HK-2 (cell line): ENCODE measurements around the gene ABHD16A.

Experiments used
- DNase-seq: peaks from one replicate; pipeline ENCODE4 v3.0.0-alpha.2; 2018; ENCODE audit not compliant: unreplicated experiment

Gene ABHD16A

DNA sequence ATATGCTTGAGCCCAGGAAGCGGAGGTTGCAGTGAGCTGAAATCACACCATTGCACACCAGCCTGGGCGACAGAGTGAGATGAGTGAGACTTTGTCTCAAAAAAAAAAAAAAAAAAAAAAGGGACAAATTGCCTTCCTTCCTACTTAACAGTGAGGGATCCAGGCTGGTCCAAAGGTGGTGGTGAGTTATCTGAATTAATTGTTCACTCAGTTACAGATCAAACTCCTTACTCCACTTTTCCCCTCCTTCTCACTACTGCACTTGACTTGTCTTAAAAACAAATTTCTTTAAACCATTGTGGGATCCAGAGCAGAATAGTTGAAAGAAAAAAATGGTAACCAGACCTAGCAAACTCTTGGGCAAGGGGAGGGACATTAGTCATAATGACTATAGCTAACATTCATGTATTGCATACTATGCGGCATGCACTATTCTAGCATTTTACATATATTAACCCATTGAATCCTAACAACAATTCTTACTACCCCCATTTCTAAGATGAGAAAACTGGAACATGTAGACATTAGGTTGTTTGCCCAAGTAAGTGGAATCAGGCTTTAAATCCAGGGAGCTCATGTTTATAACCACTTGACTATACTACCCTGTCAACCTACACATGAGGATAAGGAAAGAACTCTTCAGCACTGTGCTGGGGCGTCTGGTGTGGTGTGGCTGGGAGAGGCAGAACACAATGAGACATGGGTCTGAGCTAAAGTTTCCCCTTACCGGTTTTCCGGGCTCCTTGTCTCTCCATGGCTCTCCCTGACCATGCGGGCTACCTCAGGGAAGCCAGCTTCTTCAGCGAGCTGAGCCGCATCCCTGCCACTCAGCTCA lies 39.8 kb downstream of the ABHD16A start:
- DNase-seq = no peak

DNA sequence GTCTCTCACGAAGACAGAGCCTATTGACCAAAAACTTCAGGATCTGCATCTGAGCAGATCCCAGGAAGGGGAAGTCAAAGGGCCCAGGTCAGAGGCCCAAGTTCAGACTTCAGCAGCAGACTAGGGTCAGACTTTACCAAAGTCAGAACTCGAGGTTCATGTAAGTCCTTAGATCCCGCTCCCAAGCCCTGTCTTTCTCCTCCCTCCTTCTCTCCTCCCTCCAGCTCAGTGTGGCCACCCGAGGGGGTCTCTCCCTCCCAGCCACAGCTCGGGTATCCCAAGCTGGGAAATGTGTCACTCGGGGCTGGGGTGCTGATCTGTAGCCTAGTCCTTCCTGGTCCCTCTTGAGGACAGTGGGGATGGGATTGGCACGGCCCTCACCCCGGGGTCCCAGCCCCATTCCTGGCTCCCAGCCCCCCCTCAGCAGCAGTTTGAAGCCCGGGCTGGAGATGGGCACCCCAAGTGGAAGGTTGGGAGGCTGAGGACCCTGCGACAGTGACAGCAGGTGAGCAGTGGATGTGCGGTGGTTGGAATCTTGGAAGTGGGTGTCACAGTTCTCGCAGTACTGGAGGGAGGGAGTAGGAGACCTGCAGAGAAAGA lies 40.9 kb downstream of the ABHD16A start:
- no peak for DNase-seq

DNA sequence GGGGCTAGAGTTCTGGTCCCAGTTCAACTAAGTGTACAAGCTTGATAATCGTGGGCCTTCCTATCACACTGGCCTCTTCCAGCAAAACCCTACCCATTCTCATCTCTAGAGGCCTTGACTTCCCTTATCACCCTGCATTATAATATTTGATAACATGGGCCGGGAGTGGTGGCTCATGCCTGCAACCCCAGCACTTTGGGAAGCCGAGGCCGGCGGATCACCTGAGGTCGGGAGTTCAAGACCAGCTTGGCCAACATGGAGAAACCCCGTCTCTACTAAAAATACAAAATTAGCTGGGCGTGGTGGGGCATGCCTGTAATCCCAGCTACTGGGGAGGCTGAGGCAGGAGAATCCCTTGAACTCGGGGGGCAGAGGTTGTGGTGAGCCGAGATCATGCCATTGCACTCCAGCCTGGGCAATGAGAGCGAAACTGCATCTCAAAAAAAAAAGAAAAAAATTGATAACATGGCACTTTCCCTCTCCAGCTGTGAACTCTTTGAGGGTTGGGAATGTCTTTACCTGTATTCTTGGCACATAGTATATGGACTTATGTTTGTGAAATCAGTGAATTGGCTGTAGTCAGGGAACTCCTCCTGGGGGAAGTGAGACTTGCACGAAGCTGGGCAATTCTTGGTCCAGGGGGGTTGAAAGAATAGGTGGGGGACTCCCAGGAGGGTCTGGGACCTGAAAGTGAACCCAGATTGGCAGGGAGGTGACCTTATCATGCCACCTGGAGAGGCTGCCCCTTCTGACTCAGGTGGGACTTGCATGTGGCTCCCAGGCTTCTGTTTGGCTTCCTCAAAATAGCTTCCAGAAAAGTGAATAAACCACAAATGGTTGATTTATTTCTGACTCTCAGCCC lies 41.6 kb downstream of the ABHD16A start:
- DNase-seq = no peak

DNA sequence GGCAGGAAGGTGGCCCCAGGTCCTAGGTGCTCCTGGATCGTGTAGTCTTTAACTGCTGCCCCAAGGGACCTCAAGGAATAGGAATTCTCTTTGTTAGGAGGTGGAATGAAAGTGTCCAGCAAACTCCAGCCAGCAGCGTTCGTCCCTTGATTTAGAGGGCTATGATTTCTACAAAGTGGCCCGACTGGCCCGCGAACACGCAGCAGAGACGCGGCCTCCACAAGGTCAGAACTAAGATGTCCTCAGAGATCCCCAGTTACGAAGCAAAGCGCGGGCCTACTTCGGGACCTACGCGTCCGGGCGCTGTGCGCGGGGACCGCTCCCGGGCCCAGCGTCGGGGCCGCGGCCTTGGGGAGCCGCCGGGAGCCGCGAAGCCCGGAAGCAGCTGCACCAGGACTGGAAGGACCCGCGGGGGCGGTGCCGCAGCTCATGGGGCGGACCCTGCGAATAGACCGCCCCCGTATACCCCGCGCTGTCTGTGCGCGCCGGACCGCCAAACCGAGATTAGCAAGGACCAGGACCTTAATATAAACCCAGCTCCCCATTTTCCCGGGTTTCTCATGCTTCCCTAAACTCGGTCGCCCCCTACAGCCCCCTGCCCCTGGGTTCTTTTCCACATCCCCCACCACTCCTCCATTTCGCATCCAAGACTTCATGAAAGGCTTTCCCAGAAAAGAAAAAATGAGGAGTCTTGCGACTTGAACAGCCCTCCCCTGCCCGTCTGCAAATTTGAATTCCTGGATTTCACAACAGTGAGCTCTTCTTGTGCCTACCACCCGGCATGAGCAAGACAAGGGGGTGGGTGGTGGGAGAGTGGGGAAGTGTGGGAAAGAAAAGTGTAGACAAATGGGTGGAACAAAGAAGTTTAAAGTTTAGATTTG lies 42.5 kb downstream of the ABHD16A start, which contains the start of gene C6orf47:
Gene C6orf47, minus strand, starts transcription at position 398 of the 881 bp plus-strand sequence. CDS start 831 bp downstream, outside the sequence.
- peak; percentile 86 for DNase-seq

DNA sequence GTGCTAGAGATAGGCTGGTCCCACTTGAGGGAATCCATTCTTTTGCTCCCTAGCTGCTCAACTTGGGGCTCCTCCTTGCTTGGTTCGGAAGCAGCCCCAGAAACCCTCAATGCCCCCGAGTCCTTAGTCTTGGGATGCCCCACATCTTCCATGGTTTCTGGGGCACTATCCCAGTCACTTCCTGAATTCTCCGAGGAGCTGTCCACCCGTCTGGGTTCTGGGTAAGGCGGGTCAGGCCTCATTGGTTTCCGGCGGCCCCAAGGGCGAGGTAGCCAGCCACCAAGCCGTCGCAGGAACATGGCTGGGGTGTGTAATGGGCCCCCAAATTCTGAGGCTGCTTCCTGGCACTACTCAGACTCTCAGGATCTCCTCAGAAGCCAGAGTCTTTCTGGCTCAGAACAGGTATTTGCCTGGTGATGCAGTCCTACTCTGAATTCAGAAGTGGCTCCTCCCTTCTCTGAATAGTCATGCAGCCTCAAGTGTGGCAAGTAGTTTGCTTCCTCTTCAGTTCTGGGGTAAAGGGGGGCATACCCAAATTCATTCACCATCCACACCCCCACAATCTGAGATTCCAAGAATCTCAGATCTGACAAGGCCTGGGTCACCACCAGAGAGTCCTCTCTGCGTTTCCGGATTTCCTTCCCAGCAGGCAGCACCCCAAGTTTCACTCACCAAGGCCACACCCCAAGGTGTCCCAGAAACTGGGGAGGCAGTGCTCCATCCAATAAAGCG lies 43.3 kb downstream of the ABHD16A start:
- no peak for DNase-seq

DNA sequence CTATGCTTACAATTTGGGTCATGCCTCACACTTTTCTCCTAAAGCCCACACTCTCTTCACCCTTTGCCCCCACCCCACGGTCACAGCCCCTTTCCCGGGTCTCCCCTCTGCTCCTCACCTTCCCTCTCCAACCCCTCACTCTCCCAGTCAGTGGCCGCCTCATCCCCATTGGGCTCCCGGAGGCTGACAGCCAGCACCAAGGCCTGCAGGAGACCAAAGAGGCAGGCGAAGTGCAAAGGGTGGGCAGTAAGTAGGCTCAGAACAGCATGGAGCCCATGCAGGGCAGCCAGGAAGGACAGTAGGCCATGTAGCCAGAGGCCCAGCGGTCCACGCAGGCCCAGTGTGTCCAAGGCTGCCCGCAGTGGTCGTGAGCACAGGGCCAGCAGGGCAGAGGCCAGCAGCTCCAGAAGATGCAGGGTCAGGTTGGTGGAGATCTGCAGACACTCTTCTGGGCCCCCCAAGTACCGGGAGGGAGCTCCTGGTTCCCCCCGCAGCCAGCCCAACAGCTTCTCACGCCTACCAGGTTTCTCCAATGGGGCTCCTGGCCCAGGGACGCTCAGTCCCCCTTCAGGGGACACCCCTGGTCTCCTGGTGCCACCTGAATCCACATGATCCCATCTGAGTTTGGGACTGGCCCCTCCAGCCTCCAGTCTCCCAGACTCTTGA lies 44.0 kb downstream of the ABHD16A start:
- DNase-seq = no peak

DNA sequence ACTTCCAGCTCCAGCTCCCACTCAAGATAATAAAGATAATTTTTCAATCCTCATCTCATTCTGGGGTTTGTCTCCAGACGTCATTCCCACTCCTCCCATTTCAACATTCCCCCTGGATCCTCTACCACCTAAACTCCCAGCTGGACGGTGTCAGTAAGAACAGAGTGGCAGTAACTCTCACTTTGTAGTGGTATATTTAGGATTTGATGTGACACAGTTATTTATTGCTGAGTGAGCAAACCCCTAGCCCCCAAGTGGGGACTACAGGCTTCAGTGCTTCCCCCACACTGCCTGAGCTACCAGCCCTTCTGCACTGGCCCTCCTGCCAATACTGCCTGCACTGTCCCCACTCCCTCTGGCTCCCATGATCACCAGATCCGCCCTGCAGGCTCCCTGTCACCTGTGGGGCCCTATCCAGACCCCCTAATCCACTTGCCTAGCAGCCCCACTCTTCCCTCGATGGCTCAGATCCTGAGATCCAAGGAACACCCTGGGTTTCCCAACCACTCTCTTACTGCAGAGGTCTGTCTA lies 44.9 kb downstream of the ABHD16A start:
- no peak for DNase-seq

DNA sequence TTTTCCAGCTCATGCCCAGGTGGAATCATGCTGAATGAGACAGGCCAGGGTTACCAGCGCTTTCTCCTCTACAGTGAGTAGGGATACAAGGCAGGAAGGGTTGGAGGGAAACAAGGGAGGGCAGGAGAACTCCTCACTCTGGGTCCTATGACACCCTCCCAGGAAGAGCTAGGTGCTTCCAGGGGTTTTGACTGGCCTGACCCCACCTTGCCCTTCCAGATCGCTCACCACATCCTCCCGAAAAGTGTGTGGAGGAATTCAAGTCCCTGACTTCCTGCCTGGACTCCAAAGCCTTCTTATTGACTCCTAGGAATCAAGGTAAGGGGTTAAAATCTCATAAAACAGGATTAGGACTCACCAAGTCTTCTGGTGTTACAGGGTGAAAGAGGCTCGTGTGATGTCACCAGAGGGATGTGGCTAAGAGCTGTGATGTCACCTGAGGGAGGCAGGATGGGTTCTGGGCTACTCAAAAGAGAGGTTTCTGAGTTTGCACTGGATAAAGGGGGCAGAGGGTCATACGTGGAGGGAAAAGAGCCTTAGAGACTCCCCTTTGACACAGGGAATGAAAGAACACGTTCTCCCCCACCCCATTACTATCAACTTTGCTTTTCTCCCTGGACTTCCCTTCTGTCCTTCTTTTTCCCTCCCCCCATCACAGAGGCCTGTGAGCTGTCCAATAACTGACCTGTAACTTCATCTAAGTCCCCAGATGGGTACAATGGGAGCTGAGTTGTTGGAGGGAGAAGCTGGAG lies 45.5 kb downstream of the ABHD16A start:
- DNase-seq = no peak

DNA sequence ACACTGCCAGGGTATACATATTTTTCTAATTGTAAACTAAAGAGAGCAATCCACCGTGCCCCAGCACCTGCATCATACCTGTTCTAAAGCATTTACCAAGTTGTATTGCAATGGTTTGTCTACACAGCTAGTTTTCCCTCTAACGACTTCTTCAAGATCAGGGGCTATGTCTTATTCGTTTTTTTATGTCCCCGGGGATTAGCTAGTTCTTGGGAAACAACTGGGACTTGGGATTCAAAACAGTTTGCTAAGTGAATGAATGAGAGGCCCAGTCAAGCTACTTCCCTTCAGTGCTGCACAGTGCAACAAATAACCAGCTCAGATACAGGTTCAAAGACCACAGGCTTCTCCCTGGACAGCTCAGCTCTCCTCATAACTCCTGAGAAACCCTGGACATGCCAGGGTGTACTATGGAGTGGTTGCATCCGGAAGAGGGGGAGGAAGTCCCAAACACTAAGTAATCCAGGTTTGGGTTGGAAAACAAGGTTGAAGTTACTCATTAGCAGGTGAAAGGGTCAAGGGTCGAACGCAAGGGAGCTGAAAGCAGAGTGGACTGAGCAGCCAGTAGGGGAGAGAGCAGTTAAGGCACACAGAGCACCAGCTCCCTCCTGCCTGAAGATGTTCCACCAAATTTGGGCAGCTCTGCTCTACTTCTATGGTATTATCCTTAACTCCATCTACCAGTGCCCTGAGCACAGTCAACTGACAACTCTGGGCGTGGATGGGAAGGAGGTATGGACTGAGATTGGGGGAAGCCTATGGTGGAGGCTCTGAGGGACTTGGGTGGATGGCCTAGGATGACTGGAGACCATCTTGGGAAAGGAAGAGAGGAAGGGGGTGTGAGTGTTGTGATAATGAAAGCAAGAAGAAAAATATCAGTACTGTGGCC lies 47.5 kb downstream of the ABHD16A start, which contains the start of gene APOM:
Gene APOM, plus strand, starts transcription at position 546 of the 889 bp plus-strand sequence. Its CDS starts 73 bp downstream, at position 619.
- DNase-seq = no peak

DNA sequence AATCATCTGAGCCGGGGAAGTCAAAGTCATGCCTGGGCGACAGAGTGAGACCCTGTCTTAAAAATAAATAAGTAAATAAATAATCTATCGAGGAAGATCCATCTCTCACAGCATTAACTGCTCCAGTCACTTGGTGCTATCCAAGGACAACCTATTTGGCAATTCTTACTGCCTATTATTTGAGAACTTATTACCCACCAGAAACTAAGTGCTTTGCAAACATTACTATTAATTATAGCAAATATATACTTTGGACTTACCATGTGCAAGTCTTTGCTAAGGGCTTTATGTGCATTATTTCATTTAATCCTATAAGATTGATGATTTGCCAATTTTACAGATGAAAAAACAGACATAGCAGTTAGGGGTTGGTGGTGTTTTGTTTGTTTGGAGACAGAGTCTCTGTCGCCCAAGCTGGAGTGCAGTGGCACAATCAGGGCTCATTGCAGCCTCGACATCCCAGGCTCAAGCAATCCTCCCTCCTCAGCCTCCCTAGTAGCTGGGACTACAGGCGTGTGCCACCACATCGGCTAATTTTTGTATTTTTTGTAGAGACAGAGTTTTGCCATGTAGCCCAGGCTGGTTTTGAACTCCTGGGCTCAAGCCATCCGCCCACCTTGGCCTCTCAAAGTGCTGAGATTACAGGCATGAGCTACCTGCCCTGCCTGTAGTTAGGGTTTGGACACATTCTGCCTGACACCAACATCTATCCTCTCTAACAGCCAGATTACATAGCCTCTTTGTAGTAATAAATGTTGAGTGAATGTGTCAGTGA lies 48.4 kb downstream of the ABHD16A start:
- DNase-seq = no peak

DNA sequence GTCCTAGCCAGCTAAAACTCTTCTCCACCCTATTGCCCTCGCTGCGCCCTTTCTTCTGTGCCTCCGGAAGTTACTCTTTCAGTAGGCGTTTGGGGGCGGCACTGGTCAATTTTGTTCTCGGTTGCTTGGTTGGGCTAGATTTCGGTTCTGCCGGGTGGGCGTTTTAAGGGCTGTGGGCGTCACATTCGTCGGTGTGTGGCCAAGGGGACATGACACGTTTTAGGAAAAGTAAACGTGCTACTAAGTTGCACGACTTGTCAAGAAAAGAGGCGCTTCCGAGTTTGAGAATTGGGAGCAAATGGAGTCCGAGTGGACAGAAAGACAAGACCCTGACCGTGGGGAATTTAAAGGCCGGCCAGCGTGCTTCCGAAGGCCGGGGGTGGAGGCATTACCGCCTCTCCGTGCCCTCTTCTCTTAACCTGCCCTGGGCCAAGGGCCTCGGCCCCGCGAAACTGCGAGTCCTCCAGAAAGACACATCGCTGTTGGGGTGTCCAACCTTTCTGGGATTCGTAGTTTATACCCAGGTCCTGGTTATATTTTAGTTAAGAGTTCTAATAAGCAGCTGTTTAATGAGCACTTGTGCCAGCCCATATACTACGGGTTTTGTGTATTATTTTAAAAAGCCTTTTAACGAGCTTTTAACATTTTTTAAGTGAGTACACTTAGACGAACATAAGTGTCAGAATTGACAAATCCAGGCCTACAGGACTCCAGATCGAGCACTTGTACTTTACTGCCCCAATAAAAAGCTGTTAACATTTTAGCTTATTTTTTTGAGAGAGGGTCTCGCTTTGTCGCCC lies 50.0 kb downstream of the ABHD16A start:
- DNase-seq = peak; percentile 89

DNA sequence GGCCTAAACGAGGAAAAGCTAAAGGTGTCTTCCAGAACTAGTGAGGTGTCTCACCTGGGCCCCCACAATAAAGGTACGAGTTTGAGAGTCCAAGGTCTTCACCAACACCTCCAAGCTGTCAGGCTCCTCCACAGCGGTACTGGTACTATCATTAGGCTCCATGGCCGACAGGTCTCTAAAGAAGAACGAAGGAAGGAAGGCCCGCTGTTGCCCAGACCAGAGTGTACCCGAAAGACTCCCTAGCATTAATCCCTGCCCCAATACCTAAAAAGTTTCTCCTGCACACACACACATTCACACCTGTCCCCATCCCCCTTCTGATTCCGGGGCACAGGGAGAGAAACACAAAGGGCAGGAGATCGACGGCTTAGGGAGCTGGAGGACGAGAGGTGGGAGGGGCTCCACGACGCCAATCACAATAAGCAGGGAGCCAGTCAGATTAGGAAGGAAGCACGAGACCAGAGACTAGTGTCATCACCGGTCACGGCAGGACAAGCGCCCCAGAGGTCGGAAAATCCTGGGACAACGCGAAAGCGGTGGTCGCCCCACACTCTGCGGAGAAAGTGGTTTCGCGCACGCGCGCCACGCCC lies 51.4 kb downstream of the ABHD16A start:
- DNase-seq = no peak

DNA sequence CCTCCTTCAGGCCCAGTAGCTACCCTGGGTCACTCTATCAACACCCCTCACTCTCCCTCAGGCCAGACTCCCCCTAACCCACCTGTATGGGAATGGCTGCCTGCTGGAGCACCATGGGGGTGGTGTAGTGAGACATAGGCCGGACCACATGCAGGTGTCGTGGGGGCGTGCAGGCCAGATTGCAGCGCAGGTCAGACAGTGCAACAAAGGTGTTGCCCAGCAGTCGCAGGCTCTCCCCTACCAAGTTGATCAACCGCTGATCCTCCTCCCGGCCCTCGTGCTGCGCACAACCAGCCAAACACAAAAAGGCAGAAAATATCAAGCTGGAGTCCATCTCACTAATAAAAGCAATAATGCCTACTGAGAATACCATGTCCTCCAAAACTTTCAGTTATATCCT lies 57.8 kb downstream of the ABHD16A start:
- DNase-seq = no peak

DNA sequence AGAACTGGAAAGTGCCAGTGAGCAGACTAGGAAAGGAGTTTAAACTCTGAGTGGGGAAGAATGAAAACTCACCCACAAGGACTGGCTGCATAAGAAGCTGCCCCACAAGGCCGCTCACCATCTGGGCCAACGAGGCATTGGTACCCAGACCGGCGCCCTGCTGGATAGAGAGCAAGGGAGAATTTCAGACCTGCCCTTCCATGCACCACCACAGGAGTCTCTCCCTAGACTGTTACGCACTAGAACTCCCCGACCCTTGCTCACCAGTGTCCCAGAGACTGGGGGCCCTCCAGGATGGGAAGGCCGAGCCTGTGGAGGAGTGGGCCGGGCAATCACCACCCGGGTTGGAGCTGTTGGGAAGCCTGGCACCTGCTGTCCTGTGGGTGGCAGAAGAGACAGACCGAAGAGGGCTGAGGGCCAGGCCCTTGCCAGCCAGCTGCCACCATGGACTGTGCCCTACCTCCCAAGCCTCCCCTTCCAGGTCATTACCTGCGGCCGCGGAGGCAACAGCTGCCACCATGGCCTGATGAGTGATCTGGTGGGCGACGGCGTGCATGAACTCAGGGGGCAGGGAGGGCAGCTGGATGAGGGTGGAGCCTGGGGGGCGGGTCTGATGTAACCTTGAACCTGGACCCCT lies 59.2 kb downstream of the ABHD16A start:
- no peak for DNase-seq

DNA sequence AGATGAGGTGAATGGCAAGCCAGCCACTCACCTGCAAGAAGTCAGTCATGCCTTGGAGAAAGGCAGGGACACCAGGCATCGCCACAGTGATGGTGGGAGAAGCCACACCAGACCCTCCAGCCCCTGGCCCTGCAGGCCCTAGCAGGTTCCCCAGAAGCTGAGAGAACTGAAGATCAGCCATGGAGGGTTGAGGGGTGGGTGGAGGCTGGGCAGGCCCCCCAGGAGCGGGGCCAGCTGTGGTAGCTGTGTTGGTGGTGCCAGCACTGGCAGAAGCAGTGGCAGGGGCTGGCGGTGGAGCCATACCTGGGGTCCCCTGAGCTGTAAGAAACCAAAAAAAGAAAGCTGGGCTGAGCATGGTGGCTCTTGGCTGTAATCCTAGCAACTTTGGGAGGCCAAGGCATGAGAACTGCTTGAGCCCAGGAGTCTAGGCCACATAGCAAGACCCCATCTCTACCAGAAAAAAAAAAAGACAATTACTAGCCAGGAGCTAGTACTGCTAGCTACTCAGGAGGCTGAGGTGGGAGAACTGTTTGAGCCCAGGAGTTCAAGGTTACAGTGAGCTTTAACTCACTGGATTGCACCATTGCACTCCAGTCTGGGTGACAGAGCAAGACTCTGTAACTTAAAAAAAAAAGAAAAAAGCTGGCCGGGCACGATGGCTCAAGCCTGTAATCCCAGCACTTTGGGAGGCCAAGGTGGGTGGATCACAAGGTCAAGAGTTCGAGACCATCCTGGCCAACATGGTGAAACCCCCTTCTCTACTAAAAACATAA lies 60.1 kb downstream of the ABHD16A start:
- no peak for DNase-seq
